Mesendoderm (in vitro differentiated cells): ENCODE measurements around the gene RALGPS1.

Experiments used
- DNase-seq: peaks from one replicate; pipeline ENCODE4 v3.0.0; 2013
- H2AK5ac ChIP-seq: 2 replicates; pipeline ENCODE4 v1.6.1; 2013; ENCODE audit warnings: low read length, inconsistent platforms
- H2BK120ac ChIP-seq: 2 replicates; pipeline ENCODE4 v1.6.1; 2013; ENCODE audit warnings: low read depth, mild to moderate bottlenecking, low read length, moderate library complexity, mixed read lengths
- H2BK15ac ChIP-seq: replicated peaks from 2 replicates; pipeline ENCODE4 v1.6.1; 2013; ENCODE audit warnings: low read depth, mild to moderate bottlenecking, moderate library complexity
- H2BK5ac ChIP-seq: 2 replicates; pipeline ENCODE4 v1.6.1; 2013; ENCODE audit warnings: low read length, inconsistent platforms
- H3K18ac ChIP-seq: 2 replicates; pipeline ENCODE4 v1.6.1; 2013; ENCODE audit warnings: mild to moderate bottlenecking, low read length, mixed read lengths
- H3K23ac ChIP-seq: one replicate; pipeline ENCODE4 v1.6.1; 2013; ENCODE audit warnings: low read length
- H3K27ac ChIP-seq: 2 replicates; pipeline ENCODE4 v1.5.1; 2013; ENCODE audit warnings: low read depth, mild to moderate bottlenecking, inconsistent platforms, low read length, moderate library complexity
- H3K27me3 ChIP-seq: 2 replicates; pipeline ENCODE4 v1.6.1; 2013; ENCODE audit warnings: low read length, control low read depth, mild to moderate bottlenecking, inconsistent platforms; ENCODE audit not compliant: insufficient read depth, poor library complexity
- H3K36me3 ChIP-seq: 2 replicates; pipeline ENCODE4 v1.6.1; 2013; ENCODE audit warnings: low read length, inconsistent platforms; ENCODE audit not compliant: control insufficient read depth, insufficient read depth
- H3K4ac ChIP-seq: one replicate; pipeline ENCODE4 v1.6.1; 2013; ENCODE audit warnings: low read depth, mild to moderate bottlenecking, low read length, moderate library complexity
- H3K4me1 ChIP-seq: 2 replicates; pipeline ENCODE4 v1.6.1; 2013; ENCODE audit warnings: low read depth, low read length, inconsistent platforms; ENCODE audit not compliant: control insufficient read depth
- H3K4me2 ChIP-seq: 2 replicates; pipeline ENCODE4 v1.6.1; 2013; ENCODE audit warnings: low read length
- H3K4me3 ChIP-seq: 2 replicates; pipeline ENCODE4 v1.5.1; 2013; ENCODE audit warnings: mild to moderate bottlenecking, low read length
- H3K56ac ChIP-seq: one replicate; pipeline ENCODE4 v1.6.1; 2013; ENCODE audit warnings: low read length
- H3K79me1 ChIP-seq: 2 replicates; pipeline ENCODE4 v1.6.1; 2013; ENCODE audit warnings: low read length, inconsistent platforms
- H3K79me2 ChIP-seq: 2 replicates; pipeline ENCODE4 v1.6.1; 2013; ENCODE audit warnings: mild to moderate bottlenecking, low read length; ENCODE audit not compliant: control insufficient read depth, insufficient read depth
- H3K9ac ChIP-seq: 2 replicates; pipeline ENCODE4 v1.6.1; 2013; ENCODE audit warnings: low read length, inconsistent platforms
- H4K5ac ChIP-seq: one replicate; pipeline ENCODE4 v1.6.1; 2013; ENCODE audit warnings: low read length
- H4K8ac ChIP-seq: one replicate; pipeline ENCODE4 v1.6.1; 2013; ENCODE audit warnings: low read depth, mild to moderate bottlenecking, control low read depth, low read length, moderate library complexity
- WGBS: extraction: QIAGEN DNeasy Blood & Tissue Kit; methylation state at CpG from one replicate; pipeline ENCODE4 v1.1.7; 2013; ENCODE audit warnings: low lambda C conversion rate, missing lambda C conversion rate; ENCODE audit not compliant: insufficient coverage; ENCODE audit errors: extremely low coverage; 5-methylcytosine and 5-hydroxymethylcytosine counted together

The RALGPS1 gene

DNA sequence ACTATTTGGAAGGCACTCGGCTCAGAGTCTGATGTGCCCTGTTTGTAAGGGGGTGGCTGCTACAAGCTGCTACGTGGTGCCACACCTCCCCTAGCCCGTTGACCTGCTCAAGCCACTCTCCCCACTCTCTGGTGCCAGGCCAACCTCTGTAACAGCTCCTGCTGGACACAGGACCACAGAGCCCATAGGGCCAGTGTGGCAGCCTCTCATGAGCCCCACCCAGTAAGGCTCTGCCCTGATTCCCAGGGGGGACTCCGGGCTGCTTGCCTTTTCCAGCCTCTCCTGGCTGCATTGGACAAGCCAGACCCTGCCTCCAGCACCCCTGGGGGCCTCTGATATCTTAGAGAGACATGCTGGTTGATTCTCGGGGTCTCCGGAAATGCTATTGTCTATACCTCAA is 261.2 kb downstream of the RALGPS1 start:
- DNase-seq, result no peak
- no CpG with 5 or more reads among the region's 6 CpGs for WGBS
- H2BK120ac ChIP-seq, result no peak overlapping the region

GRCh38 chr9:127176631-127177030 is 262.0 kb downstream of the RALGPS1 start:
- Histone ChIP-seq H3K56ac (no peak overlapping the region), H3K4ac (no peak overlapping the region), H2BK120ac (no peak overlapping the region), H3K18ac (no peak overlapping the region), H3K9ac (no peak overlapping the region), H3K27ac (no peak overlapping the region), H3K36me3 (no peaks in the 10 kb centered on the region), H3K79me1 (no peaks in the 10 kb centered on the region), H3K27me3 (no peaks in the 10 kb centered on the region), H2BK15ac (no peak overlapping the region), H3K79me2 (no peaks in the 10 kb centered on the region), H3K4me2 (no peak overlapping the region), H3K4me1 (no peaks in the 10 kb centered on the region), H3K4me3 (no peak overlapping the region), H4K5ac (no peak overlapping the region), H2BK5ac (no peak overlapping the region), H4K8ac (no peak overlapping the region), H2AK5ac (no peak overlapping the region), H3K23ac (peak overlapping the region; percentile 85)
- DNase-seq, result no peak
- no CpG with 5 or more reads among the region's 3 CpGs for WGBS

More for the DNA sequence above, 261.2 kb downstream of the RALGPS1 start:
- Histone ChIP-seq H3K27me3 (no peaks in the 10 kb centered on the region), H2BK15ac (no peak overlapping the region), H3K36me3 (no peaks in the 10 kb centered on the region), H2AK5ac (no peak overlapping the region), H4K5ac (no peak overlapping the region), H3K9ac (no peak overlapping the region), H3K18ac (no peak overlapping the region), H3K4me1 (no peaks in the 10 kb centered on the region), H3K27ac (no peak overlapping the region), H3K79me1 (no peaks in the 10 kb centered on the region), H2BK5ac (no peak overlapping the region), H3K4me2 (no peak overlapping the region), H3K23ac (no peak overlapping the region), H3K56ac (no peak overlapping the region), H4K8ac (no peak overlapping the region), H3K79me2 (no peaks in the 10 kb centered on the region), H3K4me3 (no peak overlapping the region), H3K4ac (no peak overlapping the region)

DNA sequence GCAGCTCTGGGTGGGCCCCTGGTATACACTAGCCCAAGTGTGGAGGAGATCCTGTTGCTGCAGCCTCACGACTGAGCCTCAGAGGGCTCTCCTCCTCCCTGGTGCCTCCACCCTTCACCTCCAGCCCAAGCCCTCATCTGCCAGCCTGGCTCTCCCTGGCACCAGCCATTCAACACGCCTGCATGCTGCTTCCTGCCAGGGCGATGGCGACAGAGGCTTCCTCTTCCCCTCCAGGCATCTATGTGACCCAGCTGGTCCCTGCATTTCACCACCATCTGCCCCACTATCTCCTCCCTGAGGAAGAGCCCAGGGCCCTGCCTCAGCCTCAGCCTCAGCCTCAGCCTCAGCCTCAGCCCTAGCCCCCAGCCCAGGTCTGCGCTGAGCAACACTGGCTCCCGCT is 262.6 kb downstream of the RALGPS1 start:
- Histone ChIP-seq H3K56ac (no peak overlapping the region), H3K23ac (no peak overlapping the region), H4K8ac (no peak overlapping the region), H2BK15ac (no peak overlapping the region), H3K4ac (no peak overlapping the region), H3K27me3 (no peaks in the 10 kb centered on the region), H3K79me2 (no peaks in the 10 kb centered on the region), H2BK5ac (no peak overlapping the region), H4K5ac (no peak overlapping the region), H3K4me2 (no peak overlapping the region), H3K9ac (no peak overlapping the region), H3K27ac (no peak overlapping the region), H3K4me1 (no peaks in the 10 kb centered on the region), H2BK120ac (no peak overlapping the region), H2AK5ac (no peak overlapping the region), H3K18ac (no peak overlapping the region), H3K4me3 (no peak overlapping the region), H3K79me1 (no peaks in the 10 kb centered on the region), H3K36me3 (no peaks in the 10 kb centered on the region)
- DNase-seq, result no peak
- no CpG with 5 or more reads among the region's 6 CpGs for WGBS

- Histone ChIP-seq H3K9ac (no peak overlapping the region), H2BK15ac (no peak overlapping the region), H2BK120ac (no peak overlapping the region), H3K4me3 (no peak overlapping the region), H3K4me1 (no peaks in the 10 kb centered on the region), H4K5ac (no peak overlapping the region), H2AK5ac (no peak overlapping the region), H3K27ac (no peak overlapping the region), H2BK5ac (no peak overlapping the region), H3K23ac (no peak overlapping the region), H3K18ac (no peak overlapping the region), H3K27me3 (no peaks in the 10 kb centered on the region), H4K8ac (no peak overlapping the region), H3K36me3 (no peaks in the 10 kb centered on the region), H3K56ac (no peak overlapping the region), H3K79me1 (no peaks in the 10 kb centered on the region), H3K79me2 (no peaks in the 10 kb centered on the region), H3K4ac (no peak overlapping the region), H3K4me2 (no peak overlapping the region)
- WGBS, result no CpG with 5 or more reads among the region's 3 CpGs
- DNase-seq, result no peak
Observed at GRCh38 chr9:127177665-127178265, 263.2 kb downstream of the RALGPS1 start.

DNA sequence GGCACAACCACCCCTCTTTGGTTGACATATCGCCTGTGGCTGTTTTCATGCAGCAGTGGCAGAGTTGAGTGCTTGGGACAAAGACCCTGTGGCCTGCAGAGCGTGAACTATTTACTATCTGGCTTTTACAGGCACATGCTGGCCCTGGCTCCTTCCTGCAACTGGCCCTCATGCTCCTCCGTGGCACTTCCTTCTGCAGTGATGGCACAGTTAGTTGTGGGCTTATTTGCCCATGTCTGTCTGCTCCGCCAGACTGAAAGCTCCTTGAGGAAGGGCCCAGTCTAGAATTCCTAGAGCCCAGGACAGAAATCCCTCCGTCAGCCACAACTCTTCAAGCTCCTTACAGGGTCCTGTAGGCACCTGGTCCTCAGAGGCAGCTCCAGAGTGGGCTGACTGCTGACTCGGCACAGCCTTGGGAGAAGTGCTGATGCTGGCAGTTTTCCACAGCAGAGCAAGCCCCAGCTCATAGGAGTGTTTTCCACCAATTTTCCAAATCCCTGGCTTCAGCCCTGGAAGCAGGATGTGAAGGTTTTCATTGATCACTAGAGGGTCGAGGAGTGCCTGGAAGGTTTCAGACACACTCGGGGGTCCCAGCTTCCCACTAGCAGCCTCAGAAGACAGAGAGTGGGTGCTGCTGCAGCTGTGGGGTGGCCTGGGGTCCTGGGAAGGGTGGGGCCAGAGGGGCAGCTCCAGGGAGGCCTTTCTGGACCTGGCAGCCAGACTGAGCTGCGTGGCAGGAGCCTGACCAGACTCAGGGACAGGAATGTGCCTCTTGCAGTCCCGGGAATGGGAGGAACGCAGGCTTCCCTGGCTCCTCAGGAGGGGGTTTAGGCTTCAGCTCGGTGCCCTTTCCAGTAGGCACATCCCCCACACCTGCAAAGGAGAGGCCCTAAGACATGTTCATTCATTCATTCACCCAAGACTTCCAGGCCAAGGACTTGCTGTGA is 264.4 kb downstream of the RALGPS1 start:
- Histone ChIP-seq H3K56ac (no peak overlapping the region), H3K27ac (no peak overlapping the region), H3K23ac (no peak overlapping the region), H3K79me1 (no peaks in the 10 kb centered on the region), H3K79me2 (no peaks in the 10 kb centered on the region), H2BK5ac (no peak overlapping the region), H2BK120ac (no peak overlapping the region), H3K4me1 (peaks cover 3% of the 10 kb centered on the region), H3K4me2 (no peak overlapping the region), H3K4ac (no peak overlapping the region), H3K18ac (no peak overlapping the region), H3K9ac (no peak overlapping the region), H3K4me3 (no peak overlapping the region), H3K36me3 (no peaks in the 10 kb centered on the region), H3K27me3 (no peaks in the 10 kb centered on the region), H2AK5ac (no peak overlapping the region), H4K5ac (no peak overlapping the region), H2BK15ac (no peak overlapping the region), H4K8ac (no peak overlapping the region)
- no CpG with 5 or more reads among the region's 12 CpGs for WGBS
- DNase-seq, result no peak
